Neural crest cell (in vitro differentiated cells): ENCODE measurements around the gene AUNIP. TPM values are rescaled to one million over a fixed set of nuclear protein-coding genes. Genes with fewer than 3 reads are reported as not detected.
"Not testable (repeated sequence)": the region's sequence is repeated elsewhere in the genome, so short reads cannot be mapped to it uniquely, and the experiment has no call there.

ENCODE experiments used
- DNase-seq: peaks from one replicate; pipeline ENCODE4 v3.0.0; 2021; ENCODE audit warnings: low read depth, mixed read lengths, low spot score
- H3K27ac Mint-ChIP-seq: one replicate; pipeline ENCODE4 v1.8.0; 2021; ENCODE audit warnings: mild to moderate bottlenecking, mixed read lengths; ENCODE audit not compliant: unreplicated experiment
- H3K27me3 Mint-ChIP-seq: 2 replicates; pipeline ENCODE4 v1.8.0; 2021; ENCODE audit warnings: low read depth, mild to moderate bottlenecking, mixed read lengths
- H3K36me3 Mint-ChIP-seq: 2 replicates; pipeline ENCODE4 v1.8.0; 2021; ENCODE audit warnings: low read depth, mild to moderate bottlenecking, mixed read lengths
- H3K4me1 Mint-ChIP-seq: 2 replicates; pipeline ENCODE4 v1.8.0; 2021; ENCODE audit warnings: mixed read lengths
- H3K4me3 Mint-ChIP-seq: one replicate; pipeline ENCODE4 v1.8.0; 2021; ENCODE audit warnings: mild to moderate bottlenecking, mixed read lengths
- H3K9me3 Mint-ChIP-seq: 2 replicates; pipeline ENCODE4 v1.8.0; 2021; ENCODE audit warnings: mixed read lengths
- CTCF ChIP-seq: fragments of 200-600 bp; sonication (generic); conservative IDR thresholded peaks from 2 replicates; pipeline ENCODE4 v1.5.0; 2021; ENCODE audit warnings: antibody characterized with exemption, mild to moderate bottlenecking
- total RNA-seq: library from RNA; stranded (reverse); gene quantifications from 2 replicates; pipeline ENCODE4 v1.2.1, GENCODE V29; 2021

AUNIP gene
- total RNA-seq, 1 donor from 2014 or later: 13.6 TPM

DNA sequence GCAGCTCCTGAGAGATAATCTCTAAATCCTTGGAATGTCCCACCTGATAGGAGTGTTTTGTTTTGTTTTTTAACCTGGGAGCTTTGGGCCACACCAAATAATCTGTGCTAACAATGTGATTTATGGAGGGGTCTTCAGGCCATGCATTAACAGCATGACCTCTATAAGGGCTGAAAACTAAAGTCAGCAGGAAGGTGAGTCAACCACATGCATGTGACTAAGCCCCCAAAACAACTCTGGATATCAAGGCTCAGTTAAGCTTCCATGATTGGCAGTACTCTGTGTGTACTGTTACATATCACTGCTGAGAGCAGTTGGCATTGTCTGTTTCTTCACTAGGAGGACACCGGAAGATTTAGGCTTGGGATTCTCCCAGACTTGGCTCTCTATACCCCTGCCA is 10.7 kb downstream of the AUNIP start:
- no peak for TF ChIP-seq CTCF
- no peaks in the 10 kb centered on the region for H3K27me3 Mint-ChIP-seq
- H3K27ac Mint-ChIP-seq: no peak overlapping the region
- no peaks in the 10 kb centered on the region for H3K36me3 Mint-ChIP-seq
- no peak for DNase-seq
- H3K9me3 Mint-ChIP-seq: no peaks in the 10 kb centered on the region
- H3K4me1 Mint-ChIP-seq: peaks cover 32% of the 10 kb centered on the region
- no peak overlapping the region for H3K4me3 Mint-ChIP-seq

DNA sequence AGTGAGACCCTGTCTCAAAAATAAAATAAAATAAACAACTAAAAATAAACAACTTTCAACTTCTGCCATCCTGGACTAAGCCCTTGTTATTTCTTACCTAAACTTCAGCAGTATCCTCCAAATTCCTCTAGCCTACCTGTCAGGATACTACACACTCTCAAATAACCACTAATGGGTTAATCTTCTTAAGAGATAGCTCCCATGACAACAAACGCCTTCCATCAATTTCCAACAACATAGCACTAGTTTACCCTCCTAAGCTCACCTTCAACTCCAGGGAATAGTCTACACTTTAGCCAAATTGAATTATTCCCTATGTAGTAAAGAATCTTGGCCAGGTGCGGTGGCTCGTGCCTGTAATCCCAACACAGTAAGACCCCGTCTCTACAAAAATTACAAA is 11.3 kb downstream of the AUNIP start:
- Mint-ChIP-seq H3K4me3 (no peak overlapping the region), H3K27me3 (no peaks in the 10 kb centered on the region), H3K4me1 (peaks cover 32% of the 10 kb centered on the region), H3K36me3 (no peaks in the 10 kb centered on the region), H3K27ac (no peak overlapping the region), H3K9me3 (no peaks in the 10 kb centered on the region)
- DNase-seq: no peak
- TF ChIP-seq CTCF: no peak

DNA sequence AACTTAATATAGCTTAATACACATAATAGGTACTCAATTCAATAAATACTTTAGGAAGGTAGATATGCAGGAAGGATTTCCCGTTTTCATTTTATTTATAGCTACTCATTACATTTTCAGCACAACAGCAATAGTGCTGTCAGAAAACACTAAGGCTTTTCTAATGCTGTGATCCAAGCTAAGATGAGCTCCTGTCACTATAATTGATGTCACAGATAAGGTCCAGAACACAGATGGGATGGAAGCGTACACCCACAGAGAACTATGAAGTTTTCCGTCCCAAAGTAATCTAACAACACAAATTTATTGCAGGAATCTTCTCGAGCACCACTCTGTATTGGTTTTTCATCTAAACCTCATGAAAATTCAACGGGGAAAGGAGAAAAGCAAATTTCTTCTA is 13.6 kb downstream of the AUNIP start:
- no peak for TF ChIP-seq CTCF
- Mint-ChIP-seq H3K9me3 (no peaks in the 10 kb centered on the region), H3K36me3 (no peaks in the 10 kb centered on the region), H3K27me3 (no peaks in the 10 kb centered on the region), H3K4me1 (peaks cover 32% of the 10 kb centered on the region), H3K4me3 (no peak overlapping the region), H3K27ac (no peak overlapping the region)
- no peak for DNase-seq

DNA sequence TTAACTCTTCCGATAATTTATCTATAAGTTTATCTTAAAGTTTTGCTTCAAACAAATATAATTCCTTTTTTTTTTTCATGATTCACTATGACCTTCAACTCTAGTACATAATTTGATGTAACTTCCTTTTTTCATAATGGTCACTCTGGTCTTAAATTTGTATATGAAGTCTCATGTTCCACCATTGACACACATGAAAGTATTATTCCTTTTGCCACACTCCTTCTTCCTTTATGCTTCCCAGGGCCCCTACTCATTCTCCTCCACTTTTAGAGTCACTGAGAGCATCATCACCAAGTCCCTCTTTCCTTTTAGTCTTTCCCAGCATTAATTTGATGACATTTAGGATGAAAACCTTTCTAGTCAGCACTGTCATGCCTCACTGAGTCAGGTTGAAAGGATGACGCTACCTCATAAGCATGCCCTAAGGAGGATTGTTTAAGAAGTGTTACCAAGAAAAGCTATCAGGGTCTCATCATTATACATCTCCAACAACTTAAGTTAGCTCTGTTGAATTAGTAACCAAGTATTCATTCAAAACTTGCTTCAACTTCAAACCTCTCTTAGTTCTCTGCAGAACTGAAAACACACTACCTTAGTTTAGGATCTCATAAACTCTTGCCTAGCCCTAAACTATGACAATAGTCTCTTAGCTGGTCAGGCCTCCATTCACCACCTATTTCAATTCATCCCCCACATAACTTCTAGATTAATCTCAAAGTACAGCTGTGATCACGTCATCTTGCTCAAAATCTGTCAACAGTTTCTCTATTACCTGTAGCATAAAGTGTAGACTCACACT is 14.5 kb downstream of the AUNIP start:
- peak overlapping the region; percentile 13 for H3K27ac Mint-ChIP-seq

GRCh38 chr1:25843483-25843882 is 15.8 kb downstream of the AUNIP start:
- Mint-ChIP-seq H3K36me3 (no peaks in the 10 kb centered on the region), H3K4me3 (no peak overlapping the region), H3K27me3 (no peaks in the 10 kb centered on the region), H3K4me1 (peaks cover 25% of the 10 kb centered on the region), H3K27ac (no peak overlapping the region), H3K9me3 (no peaks in the 10 kb centered on the region)
- DNase-seq: no peak
- no peak for TF ChIP-seq CTCF

More for the DNA sequence above, 14.5 kb downstream of the AUNIP start:
- Mint-ChIP-seq H3K4me3 (no peak overlapping the region), H3K4me1 (peaks cover 32% of the 10 kb centered on the region), H3K27me3 (no peaks in the 10 kb centered on the region), H3K9me3 (no peaks in the 10 kb centered on the region), H3K36me3 (no peaks in the 10 kb centered on the region)
- DNase-seq: no peak
- TF ChIP-seq CTCF: no peak

DNA sequence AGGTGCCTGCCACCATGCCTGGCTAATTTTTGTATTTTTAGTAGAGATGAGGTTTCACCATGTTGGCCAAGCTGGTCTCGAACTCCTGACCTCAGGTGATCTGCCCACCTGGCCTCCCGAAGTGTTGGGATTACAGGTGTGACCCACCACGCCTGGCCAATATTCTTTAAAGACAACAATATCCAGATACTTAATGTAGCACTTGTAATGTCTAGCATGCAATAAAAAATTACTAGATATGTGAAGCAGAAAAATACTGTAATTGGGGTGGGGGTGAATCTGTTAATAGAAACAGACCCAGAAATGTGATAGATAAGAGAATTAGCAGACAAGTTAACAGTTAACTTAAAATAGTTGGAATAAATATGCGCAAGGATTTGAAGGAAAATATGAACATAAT is 19.4 kb downstream of the AUNIP start:
- not testable (repeated sequence) for H3K9me3 Mint-ChIP-seq, H3K36me3 Mint-ChIP-seq, H3K4me1 Mint-ChIP-seq, DNase-seq, H3K4me3 Mint-ChIP-seq, H3K27me3 Mint-ChIP-seq, H3K27ac Mint-ChIP-seq
